Lung (tissue), 12 donors: ENCODE measurements around the gene CHD9. TPM values are rescaled to one million over a fixed set of nuclear protein-coding genes. Genes with fewer than 3 reads are reported as not detected.

Experiments
- ATAC-seq: fragments of 200-7000 bp; cut with Tn5 transposase; one replicate; pipeline ENCODE4 v1.9.1; 2020; ENCODE audit warnings: moderate number of reproducible peaks; ENCODE audit not compliant: insufficient read depth, low FRiP score
- DNase-seq, 3 donors: peaks; one replicate each; pipeline ENCODE4 v3.0.0-alpha.2; 2013 to 2017
- H3K27ac ChIP-seq, 2 donors: one replicate each; pipeline ENCODE4 v1.5.1; 2013; ENCODE audit warnings: mild to moderate bottlenecking in 2 of 2, moderate library complexity in 2 of 2, control low read depth in 1 of 2, inconsistent platforms in 1 of 2, low read depth in 1 of 2, low read length in 1 of 2
- H3K27me3 ChIP-seq, 3 donors: one replicate each; pipeline ENCODE4 v1.5.1; 2013; ENCODE audit warnings: low read length in 2 of 3; ENCODE audit not compliant: control insufficient read depth in 3 of 3, insufficient read depth in 3 of 3
- H3K36me3 ChIP-seq, 4 donors: one replicate each; pipeline ENCODE4 v1.5.1; 2013; ENCODE audit warnings: low read length in 4 of 4, mild to moderate bottlenecking in 1 of 4, moderate library complexity in 1 of 4; ENCODE audit not compliant: control insufficient read depth in 4 of 4, insufficient read depth in 4 of 4
- H3K4me1 ChIP-seq, 5 donors: one replicate each; pipeline ENCODE4 v1.5.1; 2013; ENCODE audit warnings: low read length in 5 of 5, mild to moderate bottlenecking in 2 of 5, moderate library complexity in 1 of 5; ENCODE audit not compliant: control insufficient read depth in 5 of 5, insufficient read depth in 5 of 5
- H3K4me3 ChIP-seq: one replicate; pipeline ENCODE4 v1.5.1; 2013; ENCODE audit warnings: mild to moderate bottlenecking, control low read depth, moderate library complexity
- H3K9ac ChIP-seq, 2 donors: one replicate each; pipeline ENCODE4 v1.5.1; 2013; ENCODE audit warnings: low read length in 2 of 2, control low read depth in 1 of 2; ENCODE audit not compliant: insufficient read depth in 1 of 2
- H3K9me3 ChIP-seq, 4 donors: one replicate each; pipeline ENCODE4 v1.5.1; 2013; ENCODE audit warnings: low read length in 3 of 4, mild to moderate bottlenecking in 1 of 4, moderate library complexity in 1 of 4; ENCODE audit not compliant: control insufficient read depth in 4 of 4, insufficient read depth in 3 of 4
- WGBS, 2 donors: extraction: QIAGEN DNeasy Blood & Tissue Kit; methylation state at CpG; one replicate each; pipeline ENCODE4 v1.1.7; 2013; 5-methylcytosine and 5-hydroxymethylcytosine counted together
- polyA plus RNA-seq, 2 donors: library from polyadenylated mRNA; stranded (reverse); fragments of 200-250 nt; gene quantifications; one replicate each; pipeline ENCODE4 v1.2.1, GENCODE V29; 2013
- total RNA-seq, 2 donors: library from RNA; depleted of rRNA in 1 of 2; stranded (reverse); fragments of >200 nt in 1 of 2; gene quantifications; one replicate each; pipeline ENCODE4 v1.2.1, GENCODE V29; 2014 to 2021
- TF ChIP-seq, protein P1 (sequence below): IDR thresholded peaks from 2 replicates; pipeline ENCODE4 v1.5.1; 2012; ENCODE audit warnings: mild to moderate bottlenecking; ENCODE audit errors: control extremely low read depth, extremely low read depth
- donor health status: control.
- donor health status: control.
- donor health status: Bipolar disorder and iron deficiency.
- donor health status: healthy.
- donor health status: DM: yes; HTN: yes; CAD: no.

Gene CHD9
- total and polyA plus RNA-seq, 4 donors: 12.7 to 138 (median 39.4) TPM

DNA sequence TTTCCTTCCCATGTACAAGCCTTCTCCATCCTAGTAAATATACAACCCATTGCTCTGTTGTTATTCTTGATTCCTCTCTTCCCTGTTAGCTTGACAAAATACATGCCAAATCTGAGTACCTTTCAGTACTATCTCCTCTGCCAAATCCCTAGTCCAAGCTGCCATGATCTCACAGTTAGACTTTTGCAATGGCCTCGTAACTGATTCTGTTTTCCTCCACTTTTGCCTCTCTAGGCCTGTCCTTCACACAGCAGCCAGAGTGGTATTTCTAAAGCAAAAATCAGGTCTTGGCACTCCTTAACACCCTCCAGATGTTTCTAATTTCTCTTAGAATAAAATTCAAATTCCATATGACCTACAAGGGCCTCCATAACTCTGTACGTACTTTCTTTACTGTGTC, 226.5 kb downstream of the CHD9 start:
- DNase-seq: no peak

DNA sequence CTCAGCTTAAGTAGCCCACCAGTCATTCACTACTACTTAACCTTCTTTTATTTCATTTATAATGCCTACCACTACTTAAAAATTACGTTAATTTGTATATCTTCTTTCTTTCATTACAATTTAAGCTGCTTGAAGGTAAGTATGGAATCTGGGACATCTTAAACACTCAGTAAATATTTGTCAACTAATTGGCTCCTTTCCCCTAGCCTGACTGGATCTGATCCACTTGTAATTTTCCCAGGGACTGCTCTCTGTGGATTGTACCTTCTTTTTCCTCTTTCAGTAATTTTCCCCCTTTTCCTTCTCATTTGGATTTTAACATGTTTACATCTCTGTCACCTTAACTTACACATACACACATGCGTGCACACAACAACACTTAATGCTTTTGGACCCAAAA, 227.1 kb downstream of the CHD9 start:
- Histone ChIP-seq H3K27ac (no peak overlapping the region), H3K36me3 (peaks cover 6 to 48% (median 36%) of the 10 kb centered on the region in 4 donors), H3K27me3 (no peaks in the 10 kb centered on the region), H3K4me1 (peaks cover 0 to 7% (median 0%) of the 10 kb centered on the region in 5 donors), H3K9ac (no peak overlapping the region), H3K4me3 (no peak overlapping the region), H3K9me3 (no peaks in the 10 kb centered on the region)
- 66 to 85% methylated on average over 2 of the region's 2 CpGs for WGBS, 2 donors
- TF ChIP-seq, protein P1, sequence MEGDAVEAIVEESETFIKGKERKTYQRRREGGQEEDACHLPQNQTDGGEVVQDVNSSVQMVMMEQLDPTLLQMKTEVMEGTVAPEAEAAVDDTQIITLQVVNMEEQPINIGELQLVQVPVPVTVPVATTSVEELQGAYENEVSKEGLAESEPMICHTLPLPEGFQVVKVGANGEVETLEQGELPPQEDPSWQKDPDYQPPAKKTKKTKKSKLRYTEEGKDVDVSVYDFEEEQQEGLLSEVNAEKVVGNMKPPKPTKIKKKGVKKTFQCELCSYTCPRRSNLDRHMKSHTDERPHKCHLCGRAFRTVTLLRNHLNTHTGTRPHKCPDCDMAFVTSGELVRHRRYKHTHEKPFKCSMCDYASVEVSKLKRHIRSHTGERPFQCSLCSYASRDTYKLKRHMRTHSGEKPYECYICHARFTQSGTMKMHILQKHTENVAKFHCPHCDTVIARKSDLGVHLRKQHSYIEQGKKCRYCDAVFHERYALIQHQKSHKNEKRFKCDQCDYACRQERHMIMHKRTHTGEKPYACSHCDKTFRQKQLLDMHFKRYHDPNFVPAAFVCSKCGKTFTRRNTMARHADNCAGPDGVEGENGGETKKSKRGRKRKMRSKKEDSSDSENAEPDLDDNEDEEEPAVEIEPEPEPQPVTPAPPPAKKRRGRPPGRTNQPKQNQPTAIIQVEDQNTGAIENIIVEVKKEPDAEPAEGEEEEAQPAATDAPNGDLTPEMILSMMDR: no peak
- no peak for ATAC-seq
- no peak for DNase-seq

More for the DNA sequence above, 226.5 kb downstream of the CHD9 start:
- peaks cover 4 to 50% (median 37%) of the 10 kb centered on the region in 4 donors for H3K36me3 ChIP-seq
- no peak overlapping the region for H3K27ac ChIP-seq
- H3K27me3 ChIP-seq: no peaks in the 10 kb centered on the region
- no peak overlapping the region for H3K4me3 ChIP-seq
- TF ChIP-seq, protein P1: no peak
- peaks cover 0 to 7% (median 0%) of the 10 kb centered on the region in 5 donors for H3K4me1 ChIP-seq
- H3K9me3 ChIP-seq: no peaks in the 10 kb centered on the region
- no peak overlapping the region for H3K9ac ChIP-seq
- ATAC-seq: no peak
- WGBS, 2 donors: 77 to 80% methylated on average over 2 of the region's 2 CpGs

DNA sequence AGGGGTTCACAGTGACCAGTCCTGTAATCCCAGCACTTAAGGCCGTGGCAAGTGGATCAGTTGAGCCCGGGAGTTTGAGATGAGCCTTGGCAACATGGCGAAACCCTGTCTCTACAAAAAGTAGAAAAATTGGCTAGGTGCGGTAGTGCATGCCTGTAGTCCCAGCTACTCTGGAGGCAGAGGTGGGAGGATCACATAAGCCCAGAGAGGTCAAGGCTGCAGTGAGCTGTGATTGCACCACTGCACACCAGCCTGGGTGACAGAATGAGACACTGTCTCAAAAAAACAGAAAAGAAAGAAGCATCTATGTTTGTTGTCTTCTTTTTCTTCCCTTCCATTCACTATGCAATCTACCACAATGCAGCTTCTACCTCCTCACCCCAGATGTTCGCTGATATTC, 227.5 kb downstream of the CHD9 start:
- 84 to 91% methylated on average over 5 of the region's 5 CpGs for WGBS, 2 donors
- Histone ChIP-seq H3K36me3 (peaks cover 9 to 48% (median 38%) of the 10 kb centered on the region in 4 donors), H3K4me3 (no peak overlapping the region), H3K9ac (no peak overlapping the region), H3K9me3 (no peaks in the 10 kb centered on the region), H3K4me1 (peaks cover 0 to 7% (median 0%) of the 10 kb centered on the region in 5 donors), H3K27ac (peak overlapping the region in 1 of 2 donors; percentile 33), H3K27me3 (no peaks in the 10 kb centered on the region)
- no peak for DNase-seq
- TF ChIP-seq, protein P1: no peak
- no peak for ATAC-seq
